NCI-H82 (cell line): ENCODE results near the gene UBE2G2.

Experiments used
- DNase-seq: peaks from one replicate; lab custom pipeline; 2025; lab: John Stamatoyannopoulos, UW

UBE2G2 gene

GRCh38 chr21:44801468-44802395 lies at the start of gene UBE2G2:
TSS of gene UBE2G2 (minus strand) at chr21:44801820. CDS start at chr21:44801748, 72 bp downstream.
- peak; percentile 88 for DNase-seq

- DNase-seq = no peak
Measured at GRCh38 chr21:44850905-44851657, 49.5 kb upstream of the UBE2G2 start.

- no peak for DNase-seq
Measured at GRCh38 chr21:44850208-44850800, 48.7 kb upstream of the UBE2G2 start.

- DNase-seq = no peak
Measured at GRCh38 chr21:44849616-44850130, 48.1 kb upstream of the UBE2G2 start.

- no peak for DNase-seq
Measured at GRCh38 chr21:44848821-44849521, 47.4 kb upstream of the UBE2G2 start.

- DNase-seq = no peak
Measured at GRCh38 chr21:44847261-44848056, 45.8 kb upstream of the UBE2G2 start.

GRCh38 chr21:44846485-44847260 lies 45.1 kb upstream of the UBE2G2 start:
- DNase-seq = peak; percentile 69

GRCh38 chr21:44846224-44846484 lies 44.5 kb upstream of the UBE2G2 start:
- no peak for DNase-seq

GRCh38 chr21:44845418-44846223 lies 44.0 kb upstream of the UBE2G2 start:
- peak; percentile 76 for DNase-seq

GRCh38 chr21:44844256-44844655 lies 42.6 kb upstream of the UBE2G2 start:
- DNase-seq = no peak

- DNase-seq = no peak
Measured at GRCh38 chr21:44842721-44843445, 41.3 kb upstream of the UBE2G2 start.

GRCh38 chr21:44842087-44842486 lies 40.5 kb upstream of the UBE2G2 start:
- no peak for DNase-seq

GRCh38 chr21:44840771-44841170 lies 39.2 kb upstream of the UBE2G2 start:
- DNase-seq = peak; percentile 33

GRCh38 chr21:44838951-44839350 lies 37.3 kb upstream of the UBE2G2 start:
- no peak for DNase-seq

GRCh38 chr21:44838039-44838895 lies 36.6 kb upstream of the UBE2G2 start:
- DNase-seq = no peak

- DNase-seq = no peak
Measured at GRCh38 chr21:44837537-44837936, 35.9 kb upstream of the UBE2G2 start.

GRCh38 chr21:44836666-44837471 lies 35.2 kb upstream of the UBE2G2 start:
- DNase-seq = peak; percentile 85
